HL-60 (cell line): ENCODE data around the gene RIPK3.

Source experiments
- TF ChIP-seq, protein P1 (sequence below): IDR thresholded peaks from one replicate; pipeline ENCODE4 v1.5.1; 2011; ENCODE audit warnings: low read length, control low read depth, inconsistent platforms; ENCODE audit not compliant: insufficient read depth
- TF ChIP-seq, protein P2 (sequence below): IDR thresholded peaks from 2 replicates; pipeline ENCODE4 v1.6.1; 2012; ENCODE audit warnings: low read depth; ENCODE audit not compliant: insufficient replicate concordance

DNA sequence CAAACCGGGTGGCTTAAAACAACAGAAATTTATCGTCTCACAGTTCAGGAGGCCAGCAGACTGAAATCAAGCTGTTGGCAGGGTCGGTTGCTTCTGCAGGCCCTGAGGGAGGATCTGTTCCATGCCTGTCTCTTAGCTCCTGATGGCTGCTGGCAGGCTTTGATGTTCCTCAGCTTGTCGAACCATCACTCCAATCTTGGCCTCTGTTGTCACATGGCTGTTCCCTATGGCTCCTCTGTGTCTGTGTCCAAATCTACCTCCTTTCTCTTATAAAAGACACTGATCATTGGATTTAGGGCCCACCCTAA is 42.2 kb upstream of the RIPK3 start:
- TF ChIP-seq, protein P1, sequence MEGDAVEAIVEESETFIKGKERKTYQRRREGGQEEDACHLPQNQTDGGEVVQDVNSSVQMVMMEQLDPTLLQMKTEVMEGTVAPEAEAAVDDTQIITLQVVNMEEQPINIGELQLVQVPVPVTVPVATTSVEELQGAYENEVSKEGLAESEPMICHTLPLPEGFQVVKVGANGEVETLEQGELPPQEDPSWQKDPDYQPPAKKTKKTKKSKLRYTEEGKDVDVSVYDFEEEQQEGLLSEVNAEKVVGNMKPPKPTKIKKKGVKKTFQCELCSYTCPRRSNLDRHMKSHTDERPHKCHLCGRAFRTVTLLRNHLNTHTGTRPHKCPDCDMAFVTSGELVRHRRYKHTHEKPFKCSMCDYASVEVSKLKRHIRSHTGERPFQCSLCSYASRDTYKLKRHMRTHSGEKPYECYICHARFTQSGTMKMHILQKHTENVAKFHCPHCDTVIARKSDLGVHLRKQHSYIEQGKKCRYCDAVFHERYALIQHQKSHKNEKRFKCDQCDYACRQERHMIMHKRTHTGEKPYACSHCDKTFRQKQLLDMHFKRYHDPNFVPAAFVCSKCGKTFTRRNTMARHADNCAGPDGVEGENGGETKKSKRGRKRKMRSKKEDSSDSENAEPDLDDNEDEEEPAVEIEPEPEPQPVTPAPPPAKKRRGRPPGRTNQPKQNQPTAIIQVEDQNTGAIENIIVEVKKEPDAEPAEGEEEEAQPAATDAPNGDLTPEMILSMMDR: no peak
- TF ChIP-seq, protein P2, sequence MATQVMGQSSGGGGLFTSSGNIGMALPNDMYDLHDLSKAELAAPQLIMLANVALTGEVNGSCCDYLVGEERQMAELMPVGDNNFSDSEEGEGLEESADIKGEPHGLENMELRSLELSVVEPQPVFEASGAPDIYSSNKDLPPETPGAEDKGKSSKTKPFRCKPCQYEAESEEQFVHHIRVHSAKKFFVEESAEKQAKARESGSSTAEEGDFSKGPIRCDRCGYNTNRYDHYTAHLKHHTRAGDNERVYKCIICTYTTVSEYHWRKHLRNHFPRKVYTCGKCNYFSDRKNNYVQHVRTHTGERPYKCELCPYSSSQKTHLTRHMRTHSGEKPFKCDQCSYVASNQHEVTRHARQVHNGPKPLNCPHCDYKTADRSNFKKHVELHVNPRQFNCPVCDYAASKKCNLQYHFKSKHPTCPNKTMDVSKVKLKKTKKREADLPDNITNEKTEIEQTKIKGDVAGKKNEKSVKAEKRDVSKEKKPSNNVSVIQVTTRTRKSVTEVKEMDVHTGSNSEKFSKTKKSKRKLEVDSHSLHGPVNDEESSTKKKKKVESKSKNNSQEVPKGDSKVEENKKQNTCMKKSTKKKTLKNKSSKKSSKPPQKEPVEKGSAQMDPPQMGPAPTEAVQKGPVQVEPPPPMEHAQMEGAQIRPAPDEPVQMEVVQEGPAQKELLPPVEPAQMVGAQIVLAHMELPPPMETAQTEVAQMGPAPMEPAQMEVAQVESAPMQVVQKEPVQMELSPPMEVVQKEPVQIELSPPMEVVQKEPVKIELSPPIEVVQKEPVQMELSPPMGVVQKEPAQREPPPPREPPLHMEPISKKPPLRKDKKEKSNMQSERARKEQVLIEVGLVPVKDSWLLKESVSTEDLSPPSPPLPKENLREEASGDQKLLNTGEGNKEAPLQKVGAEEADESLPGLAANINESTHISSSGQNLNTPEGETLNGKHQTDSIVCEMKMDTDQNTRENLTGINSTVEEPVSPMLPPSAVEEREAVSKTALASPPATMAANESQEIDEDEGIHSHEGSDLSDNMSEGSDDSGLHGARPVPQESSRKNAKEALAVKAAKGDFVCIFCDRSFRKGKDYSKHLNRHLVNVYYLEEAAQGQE: no peak
